Aortic smooth muscle cell (primary cell): ENCODE measurements around the gene CLIP2. TPM values are rescaled to one million over a fixed set of nuclear protein-coding genes. Genes with fewer than 3 reads are reported as not detected.

Experiments
- total RNA-seq: library from RNA; depleted of rRNA; stranded (reverse); fragments of >200 nt; gene quantifications from 2 replicates; pipeline ENCODE4 v1.2.3, GENCODE V29; 2014

CLIP2 gene
- total RNA-seq: 52.5 and 56.9 TPM in 2 replicates

GRCh38 chr7:74289018-74289658, at the start of gene CLIP2:
CLIP2 (plus strand) TSS chr7:74289407; CDS start chr7:74317547, 28,140 bp downstream.

GRCh38 chr7:74254129-74254857, 34.9 kb upstream of the CLIP2 start, which contains the start of gene RFC2:
RFC2 (minus strand) TSS chr7:74254399; CDS start chr7:74254383, 16 bp downstream.

DNA sequence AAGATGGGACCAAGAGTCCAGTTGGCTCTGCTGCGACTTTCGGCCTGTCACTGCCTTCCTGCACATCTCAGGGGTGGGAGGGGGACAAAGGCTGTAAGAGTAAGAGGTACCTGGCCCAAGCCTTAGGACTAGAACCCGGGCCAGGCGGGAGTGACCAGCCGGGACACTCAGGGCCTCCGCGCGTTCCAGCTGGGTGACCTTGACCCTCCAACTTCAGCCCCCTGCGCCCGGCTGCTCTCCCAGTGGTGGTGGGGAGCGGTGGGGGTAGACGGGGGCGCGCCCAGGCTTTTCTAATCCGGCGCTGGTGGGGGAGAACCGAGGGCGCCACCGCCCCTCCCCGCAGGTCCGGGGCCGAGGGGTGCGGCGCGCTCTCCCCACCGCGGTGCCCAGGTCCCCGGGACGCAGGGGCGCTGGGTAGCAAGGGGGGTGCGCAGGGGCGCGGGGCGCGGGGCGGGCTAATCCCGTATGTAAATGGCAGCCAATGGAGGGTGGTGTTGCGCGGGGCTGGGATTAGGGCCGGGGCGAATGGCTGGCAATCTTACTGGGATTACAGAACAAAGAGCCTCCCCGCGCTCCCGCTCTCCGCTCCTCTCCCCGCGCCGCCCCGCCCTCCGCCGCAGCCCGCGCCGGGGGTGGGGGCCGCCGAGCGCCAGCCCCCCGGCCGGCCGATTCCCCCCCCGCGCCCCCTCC, 164.3 kb downstream of the CLIP2 start, which contains the start of gene GTF2IRD1:
Gene GTF2IRD1, plus strand, starts transcription at position 585 of the 690 bp plus-strand sequence. CDS start 54,175 bp downstream, outside the sequence.

Other genes with a start within 250 kb of the CLIP2 start
- 21.0 and 24.0 TPM in 2 replicates for gene LIMK1, start 205.6 kb upstream of the CLIP2 start, total RNA-seq
- gene EIF4H, start 115.1 kb upstream of the CLIP2 start, total RNA-seq: 295 and 314 TPM in 2 replicates
- 0.13 and 0.44 TPM in 2 replicates for gene LAT2, start 79.4 kb upstream of the CLIP2 start, total RNA-seq
- gene RFC2, start 35.0 kb upstream of the CLIP2 start, total RNA-seq: 18.9 and 28.7 TPM in 2 replicates
- gene GTF2IRD1, start 164.5 kb downstream of the CLIP2 start, total RNA-seq: 3.8 and 4.4 TPM in 2 replicates